HL-60 (cell line): ENCODE measurements around the gene NEDD4L.

Source experiments
- DNase-seq, 2 experiments: peaks; one replicate each; pipeline ENCODE4 v3.0.0-alpha.2; 2010 to 2020; ENCODE audit warnings: low read depth in 1 of 2, low spot score in 1 of 2
- H3K27ac ChIP-seq: fragments of 250-450 bp; sonication (Bioruptor Pico); replicated peaks from 2 replicates; pipeline ENCODE4 v1.5.1; 2020; ENCODE audit warnings: mild to moderate bottlenecking, moderate library complexity
- H3K27me3 ChIP-seq: fragments of 250-450 bp; sonication (Bioruptor Pico); 2 replicates; pipeline ENCODE4 v1.5.1; 2021; ENCODE audit warnings: mild to moderate bottlenecking, moderate library complexity; ENCODE audit not compliant: insufficient read depth, poor library complexity, severe bottlenecking
- H3K4me3 ChIP-seq: replicated peaks from 2 replicates; pipeline ENCODE4 v1.5.1; 2011; ENCODE audit warnings: mild to moderate bottlenecking, control low read depth, low read length; ENCODE audit not compliant: insufficient read depth
- CTCF ChIP-seq: IDR thresholded peaks from one replicate; pipeline ENCODE4 v1.5.1; 2011; ENCODE audit warnings: low read length, control low read depth, inconsistent platforms; ENCODE audit not compliant: insufficient read depth
- GABPA ChIP-seq: IDR thresholded peaks from 2 replicates; pipeline ENCODE4 v1.6.1; 2012; ENCODE audit warnings: low read depth
- POLR2AphosphoS5 ChIP-seq: IDR thresholded peaks from 2 replicates; pipeline ENCODE4 v1.6.1; 2012; ENCODE audit warnings: low read depth
- REST ChIP-seq: IDR thresholded peaks from 2 replicates; pipeline ENCODE4 v1.6.1; 2012; ENCODE audit warnings: low read depth; ENCODE audit not compliant: insufficient replicate concordance
- SPI1 ChIP-seq: IDR thresholded peaks from 2 replicates; pipeline ENCODE4 v1.6.1; 2012; ENCODE audit warnings: low read depth, mild to moderate bottlenecking, borderline replicate concordance

The NEDD4L gene

GRCh38 chr18:58181988-58182387 lies 138.0 kb downstream of the NEDD4L start:
- Histone ChIP-seq H3K27me3 (no peaks in the 10 kb centered on the region), H3K4me3 (no peak overlapping the region), H3K27ac (no peak overlapping the region)
- no peak for DNase-seq
- TF ChIP-seq POLR2AphosphoS5 (no peak), SPI1 (no peak), REST (no peak), GABPA (no peak)

- TF ChIP-seq CTCF, result no peak
- no peak for TF ChIP-seq POLR2AphosphoS5
- TF ChIP-seq REST, result no peak
- no peak for TF ChIP-seq GABPA
- TF ChIP-seq SPI1, result no peak
- H3K27ac ChIP-seq, result no peak overlapping the region
- H3K27me3 ChIP-seq, result no peaks in the 10 kb centered on the region
- no peak for DNase-seq
- no peak overlapping the region for H3K4me3 ChIP-seq
Observed at GRCh38 chr18:58183226-58183625, 139.2 kb downstream of the NEDD4L start.

- no peak for DNase-seq
- no peak overlapping the region for H3K4me3 ChIP-seq
- H3K27me3 ChIP-seq, result no peaks in the 10 kb centered on the region
- no peak for TF ChIP-seq POLR2AphosphoS5
- no peak for TF ChIP-seq SPI1
- TF ChIP-seq GABPA, result no peak
- no peak for TF ChIP-seq REST
- no peak for TF ChIP-seq CTCF
- H3K27ac ChIP-seq, result no peak overlapping the region
Observed at GRCh38 chr18:58186258-58186948, 142.4 kb downstream of the NEDD4L start.
